MCF 10A (cell line): ENCODE results near the gene LMAN1. TPM values are rescaled to one million over a fixed set of nuclear protein-coding genes. Genes with fewer than 3 reads are reported as not detected.

Source experiments
- BruUV-seq: library from RNA; stranded (reverse); fragments of 400-500 nt; replicated peaks from 2 replicates; lab custom pipeline; 2021; lab: Mats Ljungman, UMichigan
- CTCF ChIA-PET: fragments of 300-600 bp; sonication (Branson Sonifier 250); formaldehyde crosslinking; extraction: SDS; loops from one replicate; lab custom pipeline; 2021; ENCODE audit warnings: antibody characterized with exemption, inconsistent platforms; lab: Yijun Ruan, JAX
- POLR2A ChIA-PET: fragments of 300-600, 350-650 bp; sonication (Branson Sonifier 250); formaldehyde crosslinking; extraction: SDS; loops from one replicate; lab custom pipeline; 2020; ENCODE audit warnings: antibody characterized with exemption, inconsistent platforms; lab: Yijun Ruan, JAX
- DNase-seq: peaks from one replicate; pipeline ENCODE4 v3.0.0-alpha.2; 2018; ENCODE audit not compliant: unreplicated experiment
- H3K27ac Mint-ChIP-seq: one replicate; pipeline ENCODE4 v1.8.0; 2022; ENCODE audit warnings: mild to moderate bottlenecking, low read depth, mixed read lengths; ENCODE audit not compliant: unreplicated experiment
- H3K27me3 Mint-ChIP-seq: one replicate; pipeline ENCODE4 v1.8.0; 2022; ENCODE audit warnings: mixed read lengths; ENCODE audit not compliant: insufficient read depth, unreplicated experiment
- H3K36me3 Mint-ChIP-seq: one replicate; pipeline ENCODE4 v1.8.0; 2022; ENCODE audit warnings: mild to moderate bottlenecking, moderate library complexity, mixed read lengths; ENCODE audit not compliant: insufficient read depth, unreplicated experiment
- H3K4me1 Mint-ChIP-seq: one replicate; pipeline ENCODE4 v1.8.0; 2022; ENCODE audit warnings: mixed read lengths; ENCODE audit not compliant: insufficient read depth, unreplicated experiment
- H3K4me3 Mint-ChIP-seq: one replicate; pipeline ENCODE4 v1.8.0; 2022; ENCODE audit warnings: mild to moderate bottlenecking, moderate library complexity, mixed read lengths; ENCODE audit not compliant: unreplicated experiment
- H3K9me3 Mint-ChIP-seq: one replicate; pipeline ENCODE4 v1.8.0; 2022; ENCODE audit warnings: mixed read lengths; ENCODE audit not compliant: unreplicated experiment
- intact Hi-C: fragments of 100-400 bp; cut with micrococcal nuclease; formaldehyde crosslinking; loops from 2 replicates; pipeline ENCODE4 v1.14.1; 2022
- total RNA-seq: library from RNA; stranded (reverse); gene quantifications from 2 replicates; pipeline ENCODE4 v1.2.3, GENCODE V29; 2022
- TF ChIP-seq, protein P1 (sequence below): fragments of 200-600 bp; IDR thresholded peaks from one replicate; pipeline ENCODE4 v1.8.0; 2022; ENCODE audit warnings: antibody characterized with exemption, mild to moderate bottlenecking; ENCODE audit not compliant: unreplicated experiment

The LMAN1 gene
- total RNA-seq, 1 experiment from 2014 or later = 168 TPM

DNA sequence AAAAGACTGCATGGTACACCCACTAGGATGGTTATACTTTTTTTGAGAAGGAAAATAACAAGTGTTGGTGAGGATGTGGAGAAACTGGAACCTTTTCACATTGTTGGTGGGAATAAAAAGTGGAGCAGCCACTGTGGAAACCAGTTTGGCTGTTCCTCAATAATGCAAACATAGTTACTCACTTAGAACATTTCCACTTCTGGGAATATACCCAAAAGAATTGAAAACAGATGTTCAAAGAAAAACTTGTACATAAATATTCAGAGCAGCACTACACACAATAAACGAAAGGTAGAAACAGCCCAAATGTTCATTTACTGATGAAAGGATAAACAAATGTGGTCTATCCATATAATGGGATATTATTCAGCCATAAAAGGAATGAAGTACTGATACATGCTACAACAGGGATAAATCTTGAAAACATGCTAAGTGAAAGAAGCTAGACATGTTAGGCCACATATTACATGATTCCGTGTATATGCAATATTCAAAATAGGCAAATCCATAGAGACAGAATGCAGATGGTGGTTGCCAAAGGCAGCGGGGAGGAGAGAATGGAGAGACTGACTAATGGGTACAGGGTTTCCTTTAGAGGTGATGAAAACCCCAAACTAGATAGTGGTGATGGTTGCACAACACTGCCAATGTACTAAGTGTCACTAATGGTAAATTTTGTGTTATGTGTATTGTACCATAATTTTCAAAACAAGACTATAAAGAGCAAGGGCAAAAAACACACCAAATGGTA, 20.9 kb upstream of the LMAN1 start:
- Mint-ChIP-seq H3K9me3 (no peaks in the 10 kb centered on the region), H3K4me1 (no peaks in the 10 kb centered on the region), H3K27ac (no peak overlapping the region), H3K27me3 (peaks cover 32% of the 10 kb centered on the region), H3K36me3 (no peaks in the 10 kb centered on the region), H3K4me3 (no peak overlapping the region)
- TF ChIP-seq, protein P1, sequence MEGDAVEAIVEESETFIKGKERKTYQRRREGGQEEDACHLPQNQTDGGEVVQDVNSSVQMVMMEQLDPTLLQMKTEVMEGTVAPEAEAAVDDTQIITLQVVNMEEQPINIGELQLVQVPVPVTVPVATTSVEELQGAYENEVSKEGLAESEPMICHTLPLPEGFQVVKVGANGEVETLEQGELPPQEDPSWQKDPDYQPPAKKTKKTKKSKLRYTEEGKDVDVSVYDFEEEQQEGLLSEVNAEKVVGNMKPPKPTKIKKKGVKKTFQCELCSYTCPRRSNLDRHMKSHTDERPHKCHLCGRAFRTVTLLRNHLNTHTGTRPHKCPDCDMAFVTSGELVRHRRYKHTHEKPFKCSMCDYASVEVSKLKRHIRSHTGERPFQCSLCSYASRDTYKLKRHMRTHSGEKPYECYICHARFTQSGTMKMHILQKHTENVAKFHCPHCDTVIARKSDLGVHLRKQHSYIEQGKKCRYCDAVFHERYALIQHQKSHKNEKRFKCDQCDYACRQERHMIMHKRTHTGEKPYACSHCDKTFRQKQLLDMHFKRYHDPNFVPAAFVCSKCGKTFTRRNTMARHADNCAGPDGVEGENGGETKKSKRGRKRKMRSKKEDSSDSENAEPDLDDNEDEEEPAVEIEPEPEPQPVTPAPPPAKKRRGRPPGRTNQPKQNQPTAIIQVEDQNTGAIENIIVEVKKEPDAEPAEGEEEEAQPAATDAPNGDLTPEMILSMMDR = no peak
- DNase-seq = no peak
- POLR2A ChIA-PET = no interaction called here
- intact Hi-C loops = no loop called here
- CTCF ChIA-PET = interaction anchor here (2.6 kb wide), 1 partner anchor 23 kb away, joined by 9 read pairs; no protein-coding TSS in a partner anchor
- no TSS peak for BruUV-seq

DNA sequence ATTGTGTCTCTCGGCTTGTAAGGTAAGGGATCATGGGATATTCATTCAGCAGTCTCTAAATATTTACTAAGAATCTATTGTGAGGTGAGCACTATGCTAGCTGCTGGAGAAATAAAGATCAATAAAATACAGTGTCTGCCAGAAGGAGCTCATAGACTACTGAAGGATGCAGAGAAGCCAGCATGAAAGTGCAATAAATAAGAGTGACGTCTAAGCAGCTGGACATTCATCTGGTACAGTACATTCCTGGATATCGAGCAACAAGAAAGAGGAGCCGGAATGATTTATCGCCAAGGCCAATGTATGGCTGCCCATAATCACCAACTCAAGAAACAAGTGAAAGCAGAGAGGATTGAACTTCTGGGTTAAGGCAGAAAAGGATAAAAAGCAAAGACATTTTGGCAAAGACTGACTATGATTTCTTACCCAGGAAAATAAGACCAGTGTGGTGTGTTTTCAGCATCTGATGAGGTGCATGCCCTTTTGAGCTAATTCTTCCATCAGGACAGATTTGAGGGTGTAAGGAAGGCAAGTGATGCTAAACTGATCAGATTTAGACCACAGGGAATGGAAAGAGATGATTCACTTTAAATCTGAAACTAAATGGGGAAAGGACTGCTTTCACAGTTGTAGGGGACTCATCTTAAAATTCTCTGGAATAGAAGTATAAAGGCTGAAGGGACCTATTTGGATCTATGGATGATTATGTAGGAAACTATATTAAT, 18.7 kb upstream of the LMAN1 start:
- Mint-ChIP-seq H3K27ac (no peak overlapping the region), H3K36me3 (no peaks in the 10 kb centered on the region), H3K27me3 (peaks cover 32% of the 10 kb centered on the region), H3K9me3 (no peaks in the 10 kb centered on the region), H3K4me3 (no peak overlapping the region), H3K4me1 (no peaks in the 10 kb centered on the region)
- no peak for DNase-seq
- POLR2A ChIA-PET = no interaction called here
- TF ChIP-seq, protein P1 = no peak
- CTCF ChIA-PET = interaction anchor here (0.9 to 1.2 kb wide), 3 partner anchors 14 to 25 kb away, joined by 3 to 6 read pairs (median 4); partner anchors contain the start of gene LMAN1
- BruUV-seq = no TSS peak
- intact Hi-C loops = no loop called here

DNA sequence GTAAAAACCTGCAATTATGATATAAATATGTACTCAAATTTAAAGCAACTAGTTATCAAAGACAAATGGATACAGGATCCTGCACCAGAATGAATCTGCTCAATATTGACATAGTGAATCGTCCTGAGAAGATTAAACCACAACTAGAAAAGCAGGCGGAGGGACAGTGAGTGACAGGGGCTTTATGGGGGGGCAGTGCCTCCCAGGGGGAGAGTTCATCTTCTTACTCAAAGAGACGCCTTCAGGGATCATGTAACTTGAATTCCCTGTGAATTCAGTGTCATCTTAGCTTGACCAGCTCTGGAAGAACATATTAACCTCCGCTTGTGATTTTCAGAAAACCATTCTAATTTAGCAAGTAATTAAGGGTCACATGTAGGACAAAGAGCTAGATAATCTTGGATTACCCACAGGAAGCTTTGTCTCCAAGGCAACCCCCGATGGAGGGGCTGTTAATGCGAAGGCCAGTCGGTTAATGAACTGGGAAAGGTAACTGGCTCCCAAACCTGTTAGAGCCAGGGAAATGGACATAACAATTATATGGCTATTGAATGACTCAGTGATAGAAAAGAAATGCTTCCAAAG, 17.4 kb upstream of the LMAN1 start:
- no TSS peak for BruUV-seq
- no peaks in the 10 kb centered on the region for H3K4me1 Mint-ChIP-seq
- POLR2A ChIA-PET = no interaction called here

More for the DNA sequence above, 17.4 kb upstream of the LMAN1 start:
- no peaks in the 10 kb centered on the region for H3K9me3 Mint-ChIP-seq
- no peaks in the 10 kb centered on the region for H3K36me3 Mint-ChIP-seq
- H3K27me3 Mint-ChIP-seq = peaks cover 32% of the 10 kb centered on the region
- no peak overlapping the region for H3K27ac Mint-ChIP-seq
- TF ChIP-seq, protein P1 = no peak
- no peak for DNase-seq
- H3K4me3 Mint-ChIP-seq = no peak overlapping the region
- CTCF ChIA-PET = interaction anchor here (0.7 kb wide), 1 partner anchor 1207 kb away, joined by 3 read pairs; no protein-coding TSS in a partner anchor
- intact Hi-C loops = no loop called here
